ENCODE measurements around the gene MEIS1. TPM values are rescaled to one million over a fixed set of nuclear protein-coding genes. Genes with fewer than 3 reads are reported as not detected.

The MEIS1 gene
- total RNA-seq, 1 experiment from 2014 or later, result 0.66 TPM

- Mint-ChIP-seq H3K4me3 (no peak overlapping the region), H3K27me3 (ENCODE audit: low read depth) (0 out of 2 replicates have a peak, but pooled peaks cover 2% of the 10 kb centered on the region), H3K27ac (no peak overlapping the region), H3K36me3 (ENCODE audit: insufficient read depth in 1 of 3, low read depth in 3 of 3) (no peaks in the 10 kb centered on the region), H3K9me3 (no peaks in the 10 kb centered on the region), H3K4me1 (no peaks in the 10 kb centered on the region)
- Histone ChIP-seq H4K91ac (ENCODE audit: insufficient read length, low read depth, low read length) (no peak overlapping the region), H4K20me1 (ENCODE audit: control insufficient read depth, insufficient read depth, insufficient read length) (no peaks in the 10 kb centered on the region), H4K8ac (replicated peaks; ENCODE audit: insufficient read length, low read depth, low read length) (no peak overlapping the region), H3K27ac (ENCODE audit: insufficient read length, low read depth, low read length) (no peak overlapping the region), H2AK5ac (ENCODE audit: insufficient read length, low read length) (no peak overlapping the region), H3K9ac (ENCODE audit: extremely low read depth, insufficient read length, low read length) (no peak overlapping the region), H3K79me1 (ENCODE audit: insufficient read depth, low read depth, low read length, poor library complexity, severe bottlenecking) (no peaks in the 10 kb centered on the region), H4K5ac (ENCODE audit: insufficient read length, low read depth, low read length) (no peak overlapping the region), H3K14ac (ENCODE audit: insufficient read depth, low read length) (no peak overlapping the region), H3K18ac (ENCODE audit: insufficient read length, low read depth, low read length) (no peak overlapping the region), H3K23ac (ENCODE audit: insufficient read length, low read depth, low read length) (no peak overlapping the region), H2BK20ac (ENCODE audit: low read depth, low read length, poor library complexity, severe bottlenecking) (no peak overlapping the region), H3K23me2 (ENCODE audit: insufficient read length, low read depth, low read length, poor library complexity, severe bottlenecking) (no peaks in the 10 kb centered on the region), H3K4me2 (ENCODE audit: insufficient read depth, insufficient read length, low read length) (no peak overlapping the region), H3K4ac (ENCODE audit: low read depth, low read length) (no peak overlapping the region), H3T11ph (ENCODE audit: low read length) (no peak overlapping the region), H2AFZ (ENCODE audit: low read length) (no peak overlapping the region), H2BK120ac (ENCODE audit: low read depth, low read length, poor library complexity, severe bottlenecking) (no peak overlapping the region), H3K56ac (ENCODE audit: insufficient read length, low read depth, low read length) (no peak overlapping the region), H3K27me3 (ENCODE audit: insufficient read depth, low read length) (no peaks in the 10 kb centered on the region), H2BK5ac (ENCODE audit: insufficient read length, low read length) (no peak overlapping the region), H3K79me2 (ENCODE audit: insufficient read depth, low read length) (no peaks in the 10 kb centered on the region), H3K9me3 (ENCODE audit: control insufficient read depth, low read depth, low read length) (no peaks in the 10 kb centered on the region), H2BK12ac (ENCODE audit: insufficient read length, low read depth, low read length) (no peak overlapping the region), H3K4me1 (ENCODE audit: insufficient read depth, low read length) (no peaks in the 10 kb centered on the region), H2BK15ac (ENCODE audit: low read depth, low read length) (no peak overlapping the region)
- no peak for TF ChIP-seq CTCF (conservative IDR thresholded peaks at IDR 0.05)
- DNase-seq, result no peak
- no CpG with 5 or more reads among the region's 7 CpGs for WGBS (ENCODE audit: extremely low coverage, insufficient read length, low lambda C conversion rate)
Observed at GRCh38 chr2:66604976-66605375, 170.1 kb downstream of the MEIS1 start.

All from H9 (cell line).